ENCODE measurements around the gene FNBP1L.

The FNBP1L gene

GRCh38 chr1:93595743-93596142 is 147.8 kb downstream of the FNBP1L start:
- no peak for DNase-seq

GRCh38 chr1:93596329-93597089 is 148.6 kb downstream of the FNBP1L start:
- DNase-seq: no peak

GRCh38 chr1:93597709-93598108 is 149.8 kb downstream of the FNBP1L start:
- DNase-seq: no peak

- no peak for DNase-seq
These were observed 150.5 kb downstream of the FNBP1L start for GRCh38 chr1:93598396-93598795.

- DNase-seq: no peak
These were observed 151.0 kb downstream of the FNBP1L start for GRCh38 chr1:93598861-93599439.

GRCh38 chr1:93599479-93599878 is 151.6 kb downstream of the FNBP1L start:
- DNase-seq: no peak

GRCh38 chr1:93600663-93601062 is 152.7 kb downstream of the FNBP1L start:
- DNase-seq: no peak

GRCh38 chr1:93601686-93602085 is 153.8 kb downstream of the FNBP1L start:
- DNase-seq: no peak

GRCh38 chr1:93602101-93602500 is 154.2 kb downstream of the FNBP1L start:
- no peak for DNase-seq

- DNase-seq: no peak
These were observed 155.2 kb downstream of the FNBP1L start for GRCh38 chr1:93603106-93603505.

GRCh38 chr1:93603601-93604000 is 155.7 kb downstream of the FNBP1L start:
- no peak for DNase-seq

Data from activated CD4-positive, alpha-beta T cell treated with anti-CD3 and anti-CD28 coated beads, Interleukin-2, Interleukin-6, amounts not matched to agents 100 ng/mL and 50 ng/mL, durations not matched to agents 16 hours and 8 hours (primary cell).